Retina (tissue), 1 donor: Measurements from ENCODE around the gene CDKN3.
"Not testable (repeated sequence)": the region's sequence is repeated elsewhere in the genome, so short reads cannot be mapped to it uniquely, and the experiment has no call there.

Experiments
- DNase-seq: peaks from one replicate; pipeline ENCODE4 v3.0.0-alpha.2; 2016

The CDKN3 gene

DNA sequence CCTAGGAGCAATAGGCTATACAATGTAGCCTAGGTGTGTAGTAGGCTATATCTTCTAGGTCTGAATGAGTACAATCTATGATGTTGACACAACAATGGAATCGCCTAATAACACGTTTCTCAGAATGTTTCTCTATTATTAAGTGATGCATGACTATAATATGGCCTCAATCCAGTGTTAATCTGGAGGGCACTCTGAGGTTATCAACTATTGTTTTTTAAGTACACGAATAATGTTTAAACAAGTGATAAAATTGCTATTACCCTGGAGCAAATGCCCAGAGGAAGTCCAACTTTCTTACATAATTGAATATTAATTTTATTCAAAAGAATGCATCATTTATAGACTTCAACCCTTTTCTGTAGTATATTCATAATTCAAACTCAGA, 60.8 kb downstream of the CDKN3 start:
- no peak for DNase-seq

- not testable (repeated sequence) for DNase-seq
Observed at GRCh38 chr14:54458536-54458935, 61.7 kb downstream of the CDKN3 start.

DNA sequence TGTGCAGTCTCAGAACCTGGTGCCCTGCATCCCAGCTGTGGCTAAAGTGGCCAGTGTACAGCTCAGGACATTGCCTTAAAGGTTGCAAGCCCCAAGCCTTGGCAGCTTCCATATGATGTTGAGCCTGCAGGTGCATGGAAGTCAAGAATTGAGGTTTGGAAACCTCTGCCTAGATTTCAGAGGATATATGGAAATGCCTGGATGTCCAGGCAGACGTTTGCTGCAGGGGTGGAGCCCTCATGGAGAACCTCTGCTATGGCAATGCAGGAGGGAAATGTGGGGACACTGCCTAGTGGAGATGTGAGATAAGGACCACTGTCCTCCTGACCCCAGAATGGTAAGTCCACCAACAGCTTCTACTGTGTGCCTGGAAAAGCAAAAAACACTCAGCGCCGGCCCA, 62.3 kb downstream of the CDKN3 start:
- no peak for DNase-seq

DNA sequence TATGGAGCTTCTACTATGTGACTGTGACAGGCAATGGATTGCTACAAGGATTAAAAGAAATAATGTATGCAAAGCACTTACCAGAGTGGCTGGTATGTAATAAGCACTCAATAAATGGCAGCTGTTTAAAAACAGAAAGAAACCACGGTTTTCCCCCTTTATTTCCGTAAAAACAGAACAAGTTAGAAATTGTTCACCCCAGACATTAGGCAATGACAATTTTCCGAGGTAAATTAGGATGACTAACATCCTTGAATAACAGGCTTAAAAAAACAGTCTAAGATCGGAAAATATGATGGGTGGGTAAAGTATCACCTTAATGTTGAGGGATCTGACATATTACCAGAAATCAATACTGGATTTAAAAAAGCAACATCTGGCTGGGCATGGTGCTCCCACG, 65.2 kb downstream of the CDKN3 start:
- no peak for DNase-seq

DNA sequence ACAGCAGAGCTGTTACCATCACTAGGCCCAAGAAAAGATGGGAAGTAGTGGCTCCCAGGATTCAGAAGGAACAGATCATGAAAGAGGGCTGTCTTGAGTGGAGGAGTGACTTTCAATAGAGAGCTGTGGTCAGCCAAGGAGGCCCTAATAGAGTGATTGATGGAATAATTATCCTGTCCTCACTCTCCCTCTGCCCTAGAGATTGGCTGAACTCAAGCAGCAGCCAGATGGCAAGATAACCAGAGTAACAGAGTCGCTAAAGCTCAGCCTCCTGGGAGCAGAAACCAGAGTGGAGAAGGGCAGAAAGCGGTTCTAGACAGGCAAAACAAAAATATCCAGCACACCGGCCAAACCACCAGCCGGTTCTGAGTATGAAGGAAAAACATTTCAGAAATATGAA, 68.8 kb downstream of the CDKN3 start:
- peak; percentile 11 for DNase-seq

DNA sequence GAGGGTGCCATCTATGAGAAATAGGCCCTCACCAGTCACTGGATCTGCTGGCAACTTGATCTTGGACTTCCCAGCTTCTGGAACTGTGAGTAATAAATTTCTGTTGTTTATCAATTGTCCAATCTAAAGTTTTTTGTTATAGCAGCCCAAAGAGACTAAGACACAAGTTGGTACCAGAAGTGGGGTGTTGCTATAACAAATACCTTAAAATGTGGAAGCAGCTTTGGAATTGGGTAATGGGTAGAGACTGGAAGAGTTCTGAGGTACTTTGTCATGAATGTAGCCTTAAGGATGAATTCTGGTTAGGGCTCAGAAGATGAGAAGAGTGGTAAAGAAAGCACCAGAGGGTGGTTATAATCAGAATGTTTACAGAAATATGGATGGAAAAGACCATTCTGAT, 70.5 kb downstream of the CDKN3 start:
- DNase-seq: no peak
